Left lobe of liver (tissue), 2 donors: ENCODE results near the gene ADAMTSL1. TPM values are rescaled to one million over a fixed set of nuclear protein-coding genes. Genes with fewer than 3 reads are reported as not detected.

Experiments
- ATAC-seq: fragments of 200-7000 bp; cut with Tn5 transposase; one replicate; pipeline ENCODE4 v1.9.1; 2020; ENCODE audit warnings: mild to moderate bottlenecking, moderate library complexity
- DNase-seq: peaks from one replicate; pipeline ENCODE4 v3.0.0-alpha.2; 2020; ENCODE audit warnings: low spot score
- total RNA-seq: library from RNA; stranded (reverse); gene quantifications from one replicate; pipeline ENCODE4 v1.2.1, GENCODE V29; 2021
- donor health status: DM: no; HTN: no; CAD: no; lungs with moderate emphysema.
- donor health status: DM: no; HTN: yes; CAD: no.

The ADAMTSL1 gene
- total RNA-seq, 1 donor from 2014 or later = 1.9 TPM

DNA sequence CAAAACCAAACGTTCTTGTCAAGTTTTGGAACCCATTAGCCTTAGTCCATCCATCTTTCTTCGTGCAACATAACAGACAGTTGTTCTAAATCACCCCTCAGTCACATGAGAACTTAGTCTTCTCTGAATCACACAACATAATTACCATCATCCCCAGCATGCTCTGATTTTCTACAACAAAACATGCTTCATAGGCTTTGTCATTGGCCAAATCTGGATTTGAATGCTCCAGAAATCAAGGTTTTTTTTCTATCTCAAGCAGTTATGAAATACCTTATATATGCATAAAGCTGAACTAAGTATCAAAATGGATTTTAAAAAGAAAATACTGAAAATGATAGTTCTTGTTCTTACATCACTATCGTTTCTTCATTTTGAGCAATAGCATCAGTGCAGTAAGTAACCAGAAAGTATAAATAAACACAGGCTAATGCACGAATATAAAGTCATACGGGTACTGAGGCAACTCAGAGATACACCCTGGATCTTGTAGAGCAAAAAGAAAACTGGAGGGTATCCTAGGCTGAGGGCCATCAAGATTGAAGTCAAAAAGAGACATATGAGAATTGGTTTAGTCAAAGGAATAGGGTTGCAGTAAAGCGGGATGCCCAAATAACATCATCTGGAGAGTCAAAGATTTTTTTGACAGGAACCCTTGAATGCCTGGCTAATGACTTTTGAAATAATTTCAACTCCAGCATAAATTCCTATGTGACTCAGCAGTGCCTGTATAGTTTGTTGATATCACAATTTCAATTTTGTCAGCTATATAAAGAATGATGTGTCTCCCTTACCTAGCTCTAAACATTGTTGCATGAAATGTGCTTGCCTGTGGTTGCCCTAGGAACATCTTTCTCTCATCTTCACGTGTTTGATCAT lies 164.7 kb downstream of the ADAMTSL1 start:
- DNase-seq (no peak), ATAC-seq (no peak)

DNA sequence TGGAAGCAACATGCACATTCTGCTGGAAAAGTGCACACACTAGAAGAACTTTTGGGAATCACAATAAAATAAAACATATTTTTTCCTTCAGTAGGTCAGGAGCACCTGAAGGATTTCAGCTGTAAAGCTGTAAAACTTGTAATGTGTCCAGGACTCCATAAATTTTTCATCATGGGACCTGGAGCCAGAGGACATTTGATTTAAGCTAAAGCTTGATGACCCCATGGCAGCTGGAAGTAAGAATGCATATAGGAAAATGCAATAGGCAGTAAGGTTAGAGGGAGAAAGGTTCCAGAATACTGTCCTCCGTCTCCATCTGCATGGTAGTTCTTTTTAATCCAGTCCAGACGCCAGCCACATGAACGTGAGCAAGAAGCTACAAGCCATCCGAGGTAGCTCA lies 166.0 kb downstream of the ADAMTSL1 start:
- ATAC-seq = no peak
- DNase-seq = no peak

DNA sequence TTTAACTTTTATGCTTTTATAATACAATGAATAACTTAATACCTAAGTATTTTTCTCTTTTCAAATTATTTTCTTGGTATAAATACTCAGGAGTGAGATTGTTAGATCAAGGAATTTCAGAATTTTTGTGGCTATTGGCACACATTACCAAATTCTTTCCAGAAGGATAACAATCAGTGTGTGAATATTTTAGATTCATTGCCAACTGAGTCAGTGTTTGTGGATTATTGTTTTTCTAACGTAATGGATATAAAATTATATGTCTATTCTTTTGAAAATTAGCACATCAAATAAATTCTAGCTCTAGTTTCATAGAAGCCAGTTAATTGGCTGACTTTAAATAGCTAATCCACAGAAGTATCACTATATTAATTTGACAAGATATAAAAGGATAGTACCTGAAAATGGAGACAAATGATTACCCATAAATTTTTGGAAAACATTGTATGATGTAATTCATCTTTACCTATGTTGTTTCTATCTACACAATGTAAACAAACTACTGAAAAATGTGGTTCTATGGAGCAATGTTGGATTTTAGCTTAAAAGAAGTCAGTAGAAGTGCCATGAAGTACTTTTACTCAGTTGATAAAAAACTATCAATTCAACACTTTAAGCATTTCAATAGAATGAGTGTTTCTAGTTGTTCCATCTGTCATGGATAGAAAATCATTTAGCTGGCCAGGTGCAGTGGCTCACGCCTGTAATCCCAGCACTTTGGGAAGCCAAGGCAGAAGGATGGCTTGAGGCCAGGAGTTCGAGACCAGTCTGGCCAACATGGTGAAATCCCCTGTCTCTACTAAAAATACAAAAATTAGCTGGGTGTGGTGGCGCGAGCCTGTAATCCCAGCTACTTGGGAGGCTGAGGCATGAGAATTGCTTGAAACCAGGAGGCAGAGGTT lies 185.1 kb downstream of the ADAMTSL1 start:
- no peak for ATAC-seq
- no peak for DNase-seq

DNA sequence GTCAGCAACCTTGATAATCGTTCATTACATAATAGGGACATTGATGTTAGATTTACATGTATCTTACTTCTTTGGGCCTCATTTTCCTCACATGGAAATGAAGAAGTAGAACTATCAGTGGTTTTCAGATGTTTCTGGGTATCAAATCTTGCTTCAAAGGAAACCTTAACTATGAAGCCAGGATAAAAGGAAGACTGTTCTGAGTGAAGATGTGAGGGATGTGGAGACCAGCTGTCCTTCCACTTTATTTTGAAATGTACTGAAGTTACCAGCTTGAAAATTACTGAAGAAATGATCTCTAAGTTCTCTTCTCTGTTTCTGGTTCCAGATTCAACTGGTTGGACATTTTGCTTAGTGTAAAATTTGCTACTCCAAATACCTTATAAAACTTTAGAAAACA lies 186.0 kb downstream of the ADAMTSL1 start:
- ATAC-seq = no peak
- no peak for DNase-seq

DNA sequence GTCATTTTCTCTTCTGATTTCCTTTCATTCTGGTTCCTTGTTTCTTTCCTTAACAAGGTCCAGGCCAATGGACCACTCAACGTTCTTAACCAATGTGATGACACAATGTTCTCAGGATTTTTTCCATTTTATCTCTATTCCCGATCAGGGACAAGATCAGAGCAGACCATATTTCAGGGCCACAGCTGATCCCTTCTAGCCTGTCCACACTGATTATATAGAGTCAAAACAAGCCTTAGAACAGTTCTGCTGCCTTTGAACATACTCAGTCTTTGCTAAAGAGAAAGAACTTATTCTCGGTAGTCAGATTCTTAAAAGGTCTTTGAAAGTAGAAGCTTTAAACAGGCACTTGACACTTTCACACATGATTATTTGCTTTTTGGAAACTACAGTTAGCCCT lies 188.4 kb downstream of the ADAMTSL1 start:
- ATAC-seq = no peak
- DNase-seq = no peak

DNA sequence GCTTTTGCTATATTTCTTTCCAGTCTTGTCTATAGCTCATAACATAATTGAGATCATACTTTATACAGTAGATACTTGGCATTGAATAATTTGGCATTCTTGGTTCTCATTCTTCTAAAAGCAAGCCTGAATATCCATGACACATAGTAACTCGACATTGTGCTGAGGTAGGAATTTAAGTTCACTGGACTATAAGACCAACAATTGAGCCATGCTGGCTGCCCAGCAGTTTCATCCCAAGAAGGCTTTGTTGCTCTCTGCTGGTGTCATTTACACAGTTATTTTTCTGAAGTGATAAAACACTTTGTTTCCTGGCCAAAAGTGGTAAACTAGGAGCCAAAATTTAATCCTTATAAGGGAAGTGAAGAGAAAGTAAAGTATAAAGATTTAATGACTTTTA lies 192.0 kb downstream of the ADAMTSL1 start:
- DNase-seq (no peak), ATAC-seq (no peak)

DNA sequence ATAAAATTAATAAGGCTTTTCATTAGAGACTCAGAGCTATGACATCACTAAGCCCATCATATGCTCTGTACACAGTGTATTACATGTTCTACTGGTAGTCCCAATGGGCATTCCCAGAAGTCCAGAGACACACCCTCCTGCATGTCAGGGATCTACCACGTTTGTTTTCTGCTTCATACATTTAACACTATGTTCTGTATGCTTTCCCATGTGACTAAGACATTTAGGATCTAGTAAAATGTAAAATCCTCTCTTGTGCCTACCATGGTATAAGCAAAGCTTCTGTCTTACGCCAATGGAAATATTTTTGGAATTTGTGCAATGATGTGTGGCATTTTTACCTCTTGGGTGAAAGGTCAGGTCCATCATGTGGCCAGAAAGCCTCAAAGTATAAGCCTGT lies 192.4 kb downstream of the ADAMTSL1 start:
- ATAC-seq (no peak), DNase-seq (no peak)

DNA sequence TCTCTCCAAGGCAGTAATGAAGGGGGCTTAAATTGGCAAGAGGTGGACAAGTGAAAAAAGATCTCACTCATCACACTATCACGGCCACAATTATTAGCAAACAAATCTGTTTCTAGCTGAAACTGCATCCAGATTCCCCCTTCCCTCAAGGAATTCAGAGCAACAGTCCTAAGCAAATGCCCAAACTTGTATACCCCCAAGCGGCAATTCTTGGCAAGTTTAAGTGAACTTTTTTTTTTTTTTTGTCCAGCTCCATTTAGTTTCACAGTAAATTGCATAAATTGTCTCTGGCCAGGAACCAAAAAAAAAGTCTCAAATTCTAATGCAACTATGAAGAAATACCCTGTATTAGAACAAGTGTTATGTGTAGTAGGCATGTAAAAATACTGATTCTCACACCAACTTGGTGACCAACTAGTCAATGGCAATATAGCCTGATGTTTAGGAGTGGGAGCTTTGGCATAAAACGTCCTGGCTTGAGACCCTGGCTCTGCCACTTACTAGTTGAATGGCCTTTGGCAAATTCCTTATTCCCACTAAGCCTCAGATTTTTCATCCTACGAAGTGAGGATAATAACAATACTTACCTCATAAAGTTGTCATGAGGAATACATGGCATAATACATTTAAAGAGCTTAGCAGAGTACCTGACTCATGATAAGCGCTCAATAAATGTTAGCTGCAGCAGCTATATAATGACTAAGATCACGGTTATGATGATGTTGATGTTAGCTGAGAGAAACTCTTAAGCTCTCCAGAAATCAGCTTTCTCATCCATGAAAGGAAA lies 193.2 kb downstream of the ADAMTSL1 start:
- ATAC-seq (no peak), DNase-seq (no peak)

DNA sequence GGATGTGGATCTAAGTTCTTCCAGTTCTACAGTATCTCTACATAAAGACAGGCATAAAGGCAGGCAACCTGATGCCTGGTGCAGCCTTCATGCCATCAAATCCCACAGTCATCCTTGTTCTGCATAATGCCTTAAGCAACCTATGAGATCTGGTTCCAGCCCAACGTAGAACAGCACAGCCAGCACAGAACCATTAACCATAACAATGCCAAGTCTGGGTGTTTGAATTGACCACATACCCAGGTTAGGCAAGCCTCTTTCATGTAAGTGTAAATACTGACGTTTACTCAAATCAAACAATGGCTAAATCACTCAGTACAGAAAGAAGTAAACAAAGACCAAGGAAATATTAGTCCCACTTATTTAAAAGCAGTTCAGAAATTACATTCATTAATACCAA lies 195.0 kb downstream of the ADAMTSL1 start:
- ATAC-seq (peak; percentile 97), DNase-seq (peak; percentile 52)

DNA sequence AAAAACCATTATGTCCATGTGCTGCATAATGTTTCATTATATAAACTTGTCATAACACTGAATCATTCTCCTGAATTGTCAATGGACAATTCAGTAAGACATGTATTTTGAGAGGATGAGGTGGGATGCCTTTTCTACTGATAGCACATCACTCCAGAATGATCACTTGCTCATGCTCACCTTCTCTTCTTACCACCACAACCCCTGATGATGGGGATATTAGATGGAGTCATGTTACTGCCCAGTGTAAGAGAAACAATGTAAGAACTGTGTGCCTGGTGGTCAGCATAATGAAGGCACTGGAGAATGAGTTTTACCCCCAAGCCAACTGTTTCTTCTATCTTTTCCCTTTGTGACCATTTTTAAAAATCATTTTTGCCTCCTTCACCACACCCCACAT lies 198.8 kb downstream of the ADAMTSL1 start:
- DNase-seq = no peak
- no peak for ATAC-seq

DNA sequence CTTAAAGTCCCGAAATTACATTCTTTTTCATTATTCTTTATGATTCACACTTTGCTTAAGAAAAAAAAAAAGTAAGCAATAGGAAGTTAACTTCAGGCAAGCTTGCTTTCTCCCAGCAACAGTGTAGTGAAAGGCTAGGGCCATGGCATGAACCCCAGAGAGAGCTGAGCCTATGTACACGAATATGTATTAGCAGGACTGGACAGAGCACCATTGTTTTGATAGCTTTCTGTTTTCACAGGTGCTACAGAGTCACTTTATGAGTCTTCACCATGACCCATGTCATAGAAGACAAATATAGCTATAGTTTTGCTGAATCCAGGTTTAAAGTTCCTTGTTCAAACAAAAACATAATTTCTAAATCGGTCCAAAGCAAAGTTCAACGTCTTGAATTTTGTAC lies 199.2 kb downstream of the ADAMTSL1 start:
- DNase-seq (no peak), ATAC-seq (no peak)

DNA sequence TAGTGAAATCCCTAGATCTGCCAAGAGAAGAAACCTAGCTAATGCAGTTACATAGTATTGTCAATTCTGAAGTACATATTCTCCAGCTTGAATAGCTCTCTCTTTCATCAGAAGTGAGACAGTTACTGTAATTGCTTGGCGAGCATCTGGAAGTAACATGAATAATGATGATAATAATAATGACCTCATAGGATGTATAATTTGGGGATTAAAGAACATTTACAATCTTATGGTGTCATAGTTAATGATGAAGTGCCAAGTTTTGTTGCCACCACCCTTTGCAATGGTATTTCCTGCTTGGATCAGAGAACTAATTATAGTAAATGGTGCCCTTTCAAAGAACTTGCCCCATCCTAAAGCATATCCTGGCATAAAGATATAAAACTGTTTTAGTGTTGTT lies 201.4 kb downstream of the ADAMTSL1 start:
- DNase-seq = no peak
- no peak for ATAC-seq

DNA sequence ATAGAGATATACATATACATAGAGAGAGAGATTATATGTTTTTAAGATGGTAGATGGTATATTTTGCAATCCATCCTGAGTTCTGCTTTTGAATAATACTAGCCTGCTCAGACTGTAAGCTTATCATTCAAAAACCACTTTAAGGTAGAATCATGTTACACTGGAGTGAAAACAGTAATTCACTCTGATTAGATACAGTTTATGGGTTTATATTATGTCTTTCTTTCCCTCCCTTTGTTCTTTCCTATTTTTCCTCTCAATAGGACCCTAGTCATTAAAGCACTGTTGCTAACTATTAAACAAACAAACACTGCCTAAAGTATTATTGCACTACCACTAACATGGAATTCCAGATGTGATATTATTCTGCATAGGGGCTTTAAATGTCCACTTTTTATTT lies 202.0 kb downstream of the ADAMTSL1 start:
- DNase-seq (no peak), ATAC-seq (no peak)

DNA sequence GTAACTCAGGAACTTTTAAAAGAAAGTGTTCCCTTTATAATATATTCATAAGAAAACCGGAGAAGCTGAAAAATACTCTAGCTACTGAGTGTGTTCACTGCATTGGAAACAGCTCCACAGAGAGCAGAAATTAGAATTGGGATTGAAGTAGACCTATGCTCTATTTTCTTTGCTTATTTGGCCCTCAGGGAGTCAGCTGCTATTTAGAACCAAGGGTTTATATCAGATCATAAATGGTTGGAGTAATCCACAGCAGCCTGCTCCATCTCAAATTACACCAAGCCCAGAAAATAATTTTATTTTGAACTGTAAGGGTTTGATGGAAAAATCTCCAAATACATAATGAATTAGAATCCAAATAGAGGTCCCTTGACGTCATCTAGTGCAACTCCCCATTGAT lies 202.6 kb downstream of the ADAMTSL1 start:
- DNase-seq (no peak), ATAC-seq (no peak)

DNA sequence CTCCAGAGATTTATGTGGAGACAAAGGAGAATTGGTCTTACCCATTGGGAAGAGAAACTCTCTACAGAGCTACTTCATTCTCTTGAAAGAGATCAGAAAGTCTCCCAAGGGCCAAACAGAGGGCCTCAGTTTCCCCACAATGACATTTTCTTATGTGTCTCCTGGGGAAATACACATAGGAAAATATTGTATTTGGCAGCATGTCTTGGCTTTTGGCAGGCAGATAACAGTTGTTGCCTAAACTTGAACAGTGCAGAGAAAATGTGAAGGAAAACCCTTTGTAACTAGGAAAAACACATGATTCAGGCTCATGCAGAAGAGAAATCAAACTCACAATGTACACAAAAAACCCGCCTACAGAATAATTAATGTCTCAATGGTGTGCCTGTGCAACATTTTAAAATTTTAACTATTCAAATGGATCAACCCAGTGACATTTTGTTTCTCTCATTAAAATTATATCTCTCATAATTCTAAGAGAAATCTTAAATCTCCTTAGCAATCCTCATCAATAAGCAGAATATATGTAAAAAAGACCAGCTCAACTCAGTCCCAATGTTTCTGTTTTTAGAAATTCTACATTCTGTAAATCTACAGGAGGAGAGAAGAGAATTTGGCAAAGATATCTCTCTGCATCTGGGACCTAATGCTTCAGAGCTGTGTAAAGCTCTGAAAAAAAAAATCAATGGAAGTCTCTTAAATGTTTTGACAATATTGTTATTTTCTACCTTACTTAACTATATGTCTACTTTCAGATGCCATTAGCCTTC lies 205.1 kb downstream of the ADAMTSL1 start:
- peak; percentile 55 for ATAC-seq

DNA sequence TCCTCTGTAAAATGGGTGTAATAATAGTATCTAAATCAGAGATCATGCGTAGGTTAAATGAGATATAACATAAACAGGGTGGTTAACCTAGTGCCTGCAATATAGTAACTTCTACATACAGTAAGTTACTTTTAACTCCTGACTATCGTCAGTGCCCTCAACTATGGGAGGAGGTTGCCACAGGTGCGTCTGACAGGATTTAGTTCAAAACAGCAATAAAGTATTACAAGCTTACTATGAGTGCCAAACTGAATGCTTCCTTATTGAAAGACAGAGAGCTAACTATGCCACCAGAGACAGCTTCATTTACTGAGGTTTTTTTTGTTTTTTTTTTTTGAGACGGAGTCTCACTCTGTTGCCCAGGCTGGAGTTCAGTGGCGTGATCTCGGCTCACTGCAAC lies 209.0 kb downstream of the ADAMTSL1 start:
- ATAC-seq (no peak), DNase-seq (no peak)

More for the DNA sequence above, 205.1 kb downstream of the ADAMTSL1 start:
- no peak for DNase-seq

DNA sequence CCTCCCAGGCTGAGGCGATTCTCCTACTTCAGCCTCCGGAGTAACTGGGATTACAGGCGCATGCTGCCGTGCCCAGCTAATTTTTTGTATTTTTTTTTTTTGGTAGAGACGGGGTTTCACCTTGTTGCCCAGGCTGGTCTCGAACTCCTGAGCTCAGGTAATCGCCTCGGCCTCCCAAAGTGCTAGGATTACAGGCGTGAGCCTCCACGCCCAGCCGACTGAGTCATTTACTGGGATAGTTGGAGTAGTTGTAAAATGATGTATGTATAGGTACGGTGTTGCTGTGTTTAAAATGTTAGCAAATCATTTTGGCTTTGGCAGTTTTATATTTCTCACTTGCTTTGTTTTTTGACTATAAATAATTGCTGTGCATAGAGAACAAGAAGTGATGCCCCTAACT lies 209.4 kb downstream of the ADAMTSL1 start:
- DNase-seq (no peak), ATAC-seq (no peak)

DNA sequence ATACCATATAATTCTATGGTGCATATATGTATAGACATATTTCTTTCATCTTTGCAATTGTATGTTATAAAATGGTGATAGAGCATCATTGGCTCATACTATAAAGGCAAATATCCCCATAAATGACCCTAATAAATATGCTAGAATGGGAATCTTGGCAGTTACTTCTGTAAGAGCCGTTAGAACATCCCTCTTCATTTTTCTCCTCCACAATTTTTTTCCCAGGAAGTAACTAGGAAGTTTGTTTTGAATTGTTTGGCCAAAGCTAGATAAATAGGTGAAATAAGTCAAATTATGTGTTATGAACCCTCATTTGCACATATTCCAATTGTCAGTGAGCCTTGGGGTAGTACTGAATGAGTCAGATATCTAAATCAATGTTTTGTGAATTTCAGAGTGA lies 209.9 kb downstream of the ADAMTSL1 start:
- DNase-seq = no peak
- ATAC-seq = no peak

DNA sequence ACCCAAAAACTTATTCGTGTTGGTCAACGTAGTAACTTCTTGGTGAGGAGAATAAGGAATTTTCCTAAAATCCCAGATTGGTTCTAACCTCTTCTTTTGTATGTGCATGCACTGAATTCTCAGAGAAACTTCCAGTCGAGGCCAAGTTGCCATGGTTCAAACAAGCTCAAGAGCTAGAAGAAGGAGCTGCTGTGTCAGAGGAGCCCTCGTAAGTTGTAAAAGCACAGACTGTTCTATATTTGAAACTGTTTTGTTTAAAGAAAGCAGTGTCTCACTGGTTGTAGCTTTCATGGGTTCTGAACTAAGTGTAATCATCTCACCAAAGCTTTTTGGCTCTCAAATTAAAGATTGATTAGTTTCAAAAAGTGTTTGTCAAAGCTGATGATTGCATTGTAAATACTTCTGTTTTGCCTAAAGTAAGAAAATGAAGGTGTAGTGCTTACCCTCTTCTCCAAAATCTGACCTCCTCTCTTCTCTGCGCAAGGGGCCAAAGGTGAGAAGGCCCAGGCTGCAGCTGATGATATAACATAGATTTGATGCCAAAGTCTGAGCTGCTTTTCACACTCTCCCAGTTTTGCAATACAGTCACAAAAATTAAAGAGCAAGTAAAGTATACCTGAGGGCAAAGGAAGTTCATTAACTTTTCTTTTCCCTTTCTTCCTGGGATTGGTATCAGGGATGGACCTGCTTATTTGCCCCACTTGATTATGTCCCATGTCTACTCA lies 210.8 kb downstream of the ADAMTSL1 start:
- DNase-seq (peak; percentile 78), ATAC-seq (peak; percentile 98)
